ENCODE measurements around the gene MRPL22.
"Not testable (repeated sequence)": the region's sequence is repeated elsewhere in the genome, so short reads cannot be mapped to it uniquely, and the experiment has no call there.

Gene MRPL22

DNA sequence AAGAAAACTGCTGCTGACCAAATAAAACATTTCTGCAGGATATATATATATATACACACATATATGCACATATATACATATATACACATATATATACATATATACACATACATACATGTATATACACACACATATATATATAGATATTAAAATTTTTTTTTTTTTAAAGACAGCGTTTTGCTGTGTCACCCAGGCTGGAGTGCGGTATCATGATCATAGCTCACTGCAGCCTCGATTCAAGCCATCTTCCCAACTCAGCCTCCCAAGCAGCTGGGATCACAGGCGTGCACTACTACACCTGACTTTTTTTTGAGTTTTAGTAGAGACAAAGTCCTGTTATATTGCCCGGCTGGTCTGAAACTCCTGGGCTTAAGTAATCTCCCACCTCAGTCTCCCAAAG lies 2.7 kb downstream of the MRPL22 start:
- no peak for DNase-seq (ENCODE audit: low read depth)

DNA sequence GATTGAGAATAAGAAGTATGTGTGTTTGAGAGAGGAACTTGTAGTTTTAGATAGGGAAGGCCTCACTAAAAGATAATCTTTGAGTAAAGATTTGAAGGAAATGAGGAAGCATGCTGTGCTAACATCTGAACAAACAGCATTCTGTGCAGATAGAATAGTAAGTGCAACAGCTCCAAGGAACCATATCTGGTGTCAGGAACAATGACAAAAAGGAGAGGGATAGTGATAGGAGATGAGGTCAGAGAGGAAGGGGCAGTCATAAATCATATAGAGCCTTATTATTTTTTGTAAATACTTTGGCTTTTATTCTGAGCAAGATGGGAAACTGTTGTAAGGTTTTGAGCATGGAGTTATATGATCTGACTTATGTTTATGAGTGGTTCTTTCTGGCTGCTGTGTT lies 3.8 kb downstream of the MRPL22 start:
- DNase-seq (ENCODE audit: low read depth), result no peak

DNA sequence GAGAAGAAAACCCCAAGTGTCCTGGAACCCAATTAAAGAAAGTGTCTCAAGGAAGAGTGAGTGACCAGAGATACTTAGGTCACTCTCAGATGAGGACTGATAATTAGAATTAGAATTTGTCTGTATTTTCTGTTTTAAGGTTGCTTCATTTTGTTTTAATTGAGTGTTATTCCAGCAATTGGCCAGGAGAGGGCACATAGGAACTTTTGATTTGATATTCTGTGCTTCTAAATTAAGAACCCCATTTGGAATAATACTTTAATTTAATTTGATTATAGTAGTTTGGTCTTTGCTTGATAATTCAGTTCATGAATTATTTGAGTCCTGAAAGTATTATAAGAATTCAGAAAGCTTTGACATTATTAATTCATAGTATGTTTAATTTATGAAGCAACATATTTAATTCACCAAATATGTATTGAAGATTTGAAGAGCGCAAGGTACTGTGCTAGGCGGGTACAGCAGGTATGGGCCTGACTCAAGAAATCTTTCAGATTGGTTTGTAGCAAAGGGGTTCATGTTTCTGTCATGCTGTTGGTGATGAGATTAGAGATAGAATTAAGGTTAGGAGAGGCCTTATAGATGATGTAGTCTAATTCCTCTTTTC lies 4.9 kb downstream of the MRPL22 start:
- no peak for DNase-seq (ENCODE audit: low read depth)

DNA sequence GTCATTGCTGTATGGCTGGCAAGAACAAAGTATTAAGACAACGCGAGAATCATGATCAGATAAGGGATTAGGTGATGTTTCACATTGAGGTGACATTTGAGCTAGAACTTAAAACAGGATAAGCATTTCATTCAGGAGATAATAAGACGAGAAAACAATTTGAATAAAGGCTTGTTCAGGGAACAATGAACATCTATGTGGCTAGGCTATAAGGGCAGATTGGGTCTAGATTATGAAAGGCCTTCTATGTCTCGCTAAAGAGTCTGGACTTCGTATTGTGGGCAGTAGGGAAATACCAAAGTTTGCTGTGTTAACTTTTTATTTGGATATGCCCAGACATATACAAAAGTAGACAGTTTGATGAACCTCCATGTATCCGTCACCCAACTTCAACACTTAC lies 6.9 kb downstream of the MRPL22 start:
- no peak for DNase-seq (ENCODE audit: low read depth)

DNA sequence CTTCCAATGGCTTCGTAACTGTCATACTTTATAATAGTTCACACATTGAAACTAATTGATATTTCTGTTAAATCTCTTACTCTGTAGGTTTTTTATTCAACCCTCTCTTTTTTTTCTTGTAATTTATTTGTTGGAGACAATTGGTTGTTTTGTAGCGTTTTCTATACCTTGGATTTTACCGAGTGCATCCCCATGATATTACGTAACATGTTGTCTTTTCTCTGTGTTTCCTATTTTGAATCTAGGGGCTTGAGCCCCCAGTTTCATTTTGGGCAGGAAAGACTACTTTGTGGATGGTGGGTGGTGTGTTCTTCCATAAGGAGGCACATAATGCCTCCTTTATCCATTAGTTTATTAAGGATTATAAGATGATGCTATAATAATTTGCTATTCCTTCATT lies 7.4 kb downstream of the MRPL22 start:
- DNase-seq (ENCODE audit: low read depth), result no peak

DNA sequence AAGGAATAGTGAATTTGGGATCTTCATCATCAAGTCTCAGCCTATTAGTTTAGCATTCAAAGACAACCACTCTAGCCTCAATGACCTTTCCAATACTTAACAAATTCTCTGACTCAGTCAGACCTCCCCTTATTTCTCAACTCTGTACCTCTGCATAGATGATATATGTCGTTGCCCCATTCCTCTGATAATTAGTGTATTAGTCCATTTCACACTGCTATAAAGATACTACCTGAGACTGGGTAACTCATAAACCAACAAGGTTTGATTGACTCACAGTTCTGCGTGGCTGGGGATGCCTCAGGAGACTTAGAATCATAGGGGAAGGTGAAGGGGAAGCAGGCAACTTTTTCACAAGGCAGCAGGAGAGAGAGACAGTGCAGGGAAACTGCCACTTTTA lies 8.9 kb downstream of the MRPL22 start:
- no peak for DNase-seq (ENCODE audit: low read depth)

- no peak for DNase-seq (ENCODE audit: low read depth)
Measured at GRCh38 chr5:154956712-154957111, 15.8 kb downstream of the MRPL22 start.

GRCh38 chr5:154962494-154962893 lies 21.6 kb downstream of the MRPL22 start:
- no peak for DNase-seq (ENCODE audit: low read depth)

DNA sequence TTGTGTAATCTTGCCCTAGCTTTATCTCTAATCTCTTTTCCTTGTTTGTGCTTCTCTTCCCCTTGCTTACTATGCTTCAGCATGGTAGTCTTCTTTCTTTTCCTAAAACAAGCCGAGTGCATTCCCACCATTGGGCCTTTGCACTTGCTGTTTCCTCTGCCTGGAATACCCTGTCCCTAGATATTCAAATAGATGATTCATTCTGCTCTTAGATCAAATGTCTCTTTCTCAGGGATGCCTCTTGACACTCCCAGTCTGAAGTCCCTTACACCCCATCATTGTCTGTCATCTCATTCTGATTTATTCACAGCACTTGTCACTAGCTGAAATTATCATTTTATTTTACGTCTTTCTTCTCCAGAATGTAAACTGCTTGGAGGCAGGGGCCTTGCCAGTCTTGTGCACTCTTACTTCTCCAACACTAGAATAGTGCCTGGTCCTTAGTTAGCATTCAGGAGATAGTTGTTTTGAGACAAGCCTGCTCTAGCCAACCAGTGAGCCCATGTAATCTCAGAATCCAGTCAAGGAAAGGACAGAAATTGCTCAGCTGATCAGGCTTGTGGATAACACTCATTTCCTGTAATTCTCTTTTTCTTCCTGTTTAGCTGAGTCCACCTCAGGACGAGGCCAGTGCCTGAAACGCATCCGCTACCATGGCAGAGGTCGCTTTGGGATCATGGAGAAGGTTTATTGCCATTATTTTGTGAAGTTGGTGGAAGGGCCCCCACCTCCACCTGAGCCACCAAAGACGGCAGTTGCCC lies 25.4 kb downstream of the MRPL22 start:
- DNase-seq (ENCODE audit: low read depth), result no peak

GRCh38 chr5:154966874-154967273 lies 26.0 kb downstream of the MRPL22 start:
- no peak for DNase-seq (ENCODE audit: low read depth)

- no peak for DNase-seq (ENCODE audit: low read depth)
Measured at GRCh38 chr5:154967421-154968024, 26.6 kb downstream of the MRPL22 start.

DNA sequence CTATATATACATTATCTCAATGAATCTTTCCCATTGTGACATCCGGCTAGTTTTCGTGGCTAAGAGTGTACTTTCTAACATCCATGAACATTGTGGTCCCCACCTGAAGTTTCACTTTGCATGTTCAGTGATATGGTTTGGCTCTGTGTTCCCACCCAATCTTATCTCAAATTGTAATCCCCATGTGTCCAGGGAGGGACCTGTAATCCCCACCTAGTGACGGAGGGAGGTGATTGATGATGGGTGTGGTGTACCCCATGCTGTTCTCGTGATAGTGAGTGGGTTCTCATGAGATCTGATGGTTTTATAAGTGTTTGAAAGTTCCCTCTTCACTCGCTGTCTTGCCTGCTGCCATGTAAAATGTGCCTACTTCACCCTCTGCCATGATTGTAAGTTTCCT lies 28.1 kb downstream of the MRPL22 start:
- DNase-seq (ENCODE audit: low read depth), result no peak

DNA sequence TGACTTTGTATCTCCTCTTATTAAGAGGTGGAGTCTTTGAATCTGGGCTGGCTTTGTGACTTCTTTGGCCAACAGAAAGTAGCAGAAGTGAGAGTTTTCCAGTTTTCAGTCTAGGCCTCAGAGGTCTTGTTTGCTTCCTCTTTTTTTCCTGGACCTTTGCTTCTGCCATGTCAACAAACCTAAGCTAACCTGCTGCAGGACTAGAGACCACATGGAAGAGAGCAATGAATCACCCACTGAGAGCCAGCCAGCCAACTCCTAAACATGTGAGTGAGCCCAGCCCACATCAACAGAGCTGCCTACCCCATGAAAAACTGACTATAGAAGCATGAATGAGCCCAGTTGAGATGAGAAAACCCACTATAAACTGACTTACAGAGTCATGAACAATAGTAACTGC lies 29.9 kb downstream of the MRPL22 start:
- no peak for DNase-seq (ENCODE audit: low read depth)

GRCh38 chr5:154971501-154971900 lies 30.6 kb downstream of the MRPL22 start:
- DNase-seq (ENCODE audit: low read depth), result no peak

GRCh38 chr5:154972476-154973080 lies 31.7 kb downstream of the MRPL22 start:
- peak; percentile 2 for DNase-seq (ENCODE audit: low read depth)

GRCh38 chr5:154976082-154976481 lies 35.2 kb downstream of the MRPL22 start:
- DNase-seq (ENCODE audit: low read depth), result not testable (repeated sequence)

DNA sequence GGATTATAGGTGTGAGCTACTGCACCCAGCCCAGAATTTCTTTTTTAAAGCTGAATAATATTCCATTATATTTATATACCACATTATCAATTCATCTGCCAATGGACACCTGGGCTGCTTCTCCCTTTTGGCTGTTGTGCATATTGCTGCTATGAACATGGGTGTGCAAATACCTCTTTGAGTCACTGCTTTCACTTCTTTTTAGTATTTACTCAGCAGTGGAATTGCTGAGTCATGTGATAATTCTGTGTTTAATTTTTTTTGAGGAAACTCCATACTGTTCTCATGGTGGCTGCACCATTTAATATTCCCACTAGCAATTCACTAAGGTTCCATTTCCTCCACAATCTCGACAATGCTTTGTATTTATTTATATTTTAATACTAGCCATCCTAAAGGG lies 36.5 kb downstream of the MRPL22 start:
- no peak for DNase-seq (ENCODE audit: low read depth)

GRCh38 chr5:154978294-154978693 lies 37.4 kb downstream of the MRPL22 start:
- DNase-seq (ENCODE audit: low read depth), result not testable (repeated sequence)

GRCh38 chr5:154984946-154985516 lies 44.2 kb downstream of the MRPL22 start:
- no peak for DNase-seq (ENCODE audit: low read depth)

DNA sequence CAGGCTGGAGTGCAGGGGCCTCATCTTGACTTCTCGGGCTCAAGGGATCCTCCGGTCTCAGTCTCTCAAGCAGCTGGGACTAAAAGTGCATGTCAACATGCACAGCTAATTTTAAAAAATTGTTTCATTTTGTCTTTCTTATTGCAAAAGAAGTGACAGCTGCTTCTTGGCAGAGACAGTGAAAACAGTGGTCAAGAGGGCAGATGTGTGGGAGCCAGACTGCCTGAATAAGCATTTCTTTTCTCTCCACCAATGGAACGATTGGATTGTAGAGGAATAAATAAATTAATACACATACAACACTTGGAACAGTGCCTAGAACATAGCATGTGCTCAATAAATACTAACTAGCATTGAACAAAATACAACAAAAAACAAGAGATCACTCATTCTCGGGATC lies 45.3 kb downstream of the MRPL22 start:
- DNase-seq (ENCODE audit: low read depth), result no peak

GRCh38 chr5:154989626-154990025 lies 48.8 kb downstream of the MRPL22 start:
- no peak for DNase-seq (ENCODE audit: low read depth)

DNA sequence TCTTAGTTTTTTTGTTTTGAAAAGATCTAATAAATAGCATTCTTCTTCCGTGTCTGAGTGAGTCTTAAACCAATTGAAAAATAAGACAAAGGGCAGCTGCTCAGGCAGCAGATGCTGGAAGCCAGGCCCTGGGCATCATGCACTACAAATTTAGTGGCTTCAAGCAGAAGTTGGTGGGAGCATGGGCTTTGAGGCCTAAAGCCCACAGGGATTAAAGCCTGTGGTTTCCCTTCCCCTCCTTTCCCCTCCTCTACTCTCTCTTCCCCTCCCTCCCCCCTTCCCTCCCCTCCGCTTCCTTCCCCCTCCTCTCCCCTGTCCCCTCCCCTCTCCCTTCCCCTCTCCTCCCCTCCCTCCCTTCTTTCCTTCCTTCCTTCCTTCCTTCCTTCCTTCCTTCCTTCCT lies 52.6 kb downstream of the MRPL22 start:
- no peak for DNase-seq (ENCODE audit: low read depth)

- no peak for DNase-seq (ENCODE audit: low read depth)
Measured at GRCh38 chr5:154995679-154996078, 54.8 kb downstream of the MRPL22 start.
